HG02798 (cell line): Measurements from ENCODE around the gene TTK.

ENCODE experiments used
- ATAC-seq: cut with Tn5 transposase; IDR thresholded peaks from one replicate; pipeline ENCODE4 v1.9.1; 2021; ENCODE audit warnings: mild to moderate bottlenecking; ENCODE audit not compliant: unreplicated experiment, poor library complexity

The TTK gene

GRCh38 chr6:80004173-80005072 is at the start of gene TTK:
TSS of gene TTK (plus strand) at chr6:80004649. CDS start at chr6:80005844, 1,195 bp downstream.
- ATAC-seq = peak; percentile 100

- ATAC-seq = no peak
Observed at GRCh38 chr6:79954849-79955248, 49.6 kb upstream of the TTK start.

- ATAC-seq = no peak
Observed at GRCh38 chr6:79964607-79965081, 39.8 kb upstream of the TTK start.

GRCh38 chr6:79967178-79967577 is 37.3 kb upstream of the TTK start:
- ATAC-seq = no peak

- no peak for ATAC-seq
Observed at GRCh38 chr6:79969784-79970183, 34.7 kb upstream of the TTK start.

GRCh38 chr6:79971193-79971592 is 33.3 kb upstream of the TTK start:
- no peak for ATAC-seq

- no peak for ATAC-seq
Observed at GRCh38 chr6:79981652-79982051, 22.8 kb upstream of the TTK start.

GRCh38 chr6:79984261-79984660 is 20.2 kb upstream of the TTK start:
- ATAC-seq = peak; percentile 52

- no peak for ATAC-seq
Observed at GRCh38 chr6:79985128-79985527, 19.3 kb upstream of the TTK start.

GRCh38 chr6:79989641-79990040 is 14.8 kb upstream of the TTK start:
- no peak for ATAC-seq

- ATAC-seq = no peak
Observed at GRCh38 chr6:79993012-79993910, 11.2 kb upstream of the TTK start.

GRCh38 chr6:79993911-79994309 is 10.5 kb upstream of the TTK start:
- no peak for ATAC-seq

- no peak for ATAC-seq
Observed at GRCh38 chr6:79997728-79998127, 6.7 kb upstream of the TTK start.

GRCh38 chr6:80001337-80001736 is 3.1 kb upstream of the TTK start:
- no peak for ATAC-seq

- peak; percentile 9 for ATAC-seq
Observed at GRCh38 chr6:80003826-80004172, 650 bp upstream of the TTK start.

GRCh38 chr6:80005406-80005805 is 957 bp downstream of the TTK start:
- no peak for ATAC-seq

GRCh38 chr6:80006541-80006940 is 2.1 kb downstream of the TTK start:
- ATAC-seq = no peak

- ATAC-seq = no peak
Observed at GRCh38 chr6:80009531-80009930, 5.1 kb downstream of the TTK start.

- no peak for ATAC-seq
Observed at GRCh38 chr6:80010288-80010687, 5.8 kb downstream of the TTK start.

- no peak for ATAC-seq
Observed at GRCh38 chr6:80015839-80016435, 11.5 kb downstream of the TTK start.
